Measurements from ENCODE around the gene TOM1. TPM values are rescaled to one million over a fixed set of nuclear protein-coding genes. Genes with fewer than 3 reads are reported as not detected.
A peak's percentile ranks its signal among the peaks of the same experiment; 100 is the strongest.
"Not testable (repeated sequence)": the region's sequence is repeated elsewhere in the genome, so short reads cannot be mapped to it uniquely, and the experiment has no call there.

TOM1 gene
- total RNA-seq, 1 donor from 2014 or later: 47.9 TPM

DNA sequence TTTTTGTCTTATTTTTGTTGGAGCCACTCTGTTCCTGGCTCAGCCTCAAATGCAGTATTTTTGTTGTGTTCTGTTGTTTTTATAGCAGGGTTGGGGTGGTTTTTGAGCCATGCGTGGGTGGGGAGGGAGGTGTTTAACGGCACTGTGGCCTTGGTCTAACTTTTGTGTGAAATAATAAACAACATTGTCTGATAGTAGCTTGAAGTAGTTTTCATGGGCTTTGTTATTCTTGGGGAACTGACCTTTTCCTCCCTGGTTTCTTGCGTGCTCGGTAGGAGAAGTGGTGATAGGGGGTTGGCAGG lies 94.3 kb downstream of the TOM1 start:
- TF ChIP-seq CTCF (IDR thresholded peaks at IDR 0.05): no peak
- no peak overlapping the region for H3K27ac Mint-ChIP-seq (ENCODE audit: unreplicated experiment)
- H3K27me3 Mint-ChIP-seq (ENCODE audit: low read depth): no peaks in the 10 kb centered on the region
- H3K4me3 Mint-ChIP-seq (ENCODE audit: unreplicated experiment): no peak overlapping the region
- DNase-seq (ENCODE audit: low spot score): no peak
- peaks cover 5% of the 10 kb centered on the region for H3K4me1 Mint-ChIP-seq (ENCODE audit: low read depth)
- no peaks in the 10 kb centered on the region for H3K9me3 Mint-ChIP-seq (ENCODE audit: low read depth)
- H3K36me3 Mint-ChIP-seq (ENCODE audit: low read depth): peaks cover 7% of the 10 kb centered on the region

GRCh38 chr22:35394810-35395563 lies 95.3 kb downstream of the TOM1 start:
- Mint-ChIP-seq H3K27ac (ENCODE audit: unreplicated experiment) (no peak overlapping the region), H3K9me3 (ENCODE audit: low read depth) (no peaks in the 10 kb centered on the region), H3K4me1 (ENCODE audit: low read depth) (peaks cover 12% of the 10 kb centered on the region), H3K4me3 (ENCODE audit: unreplicated experiment) (no peak overlapping the region), H3K27me3 (ENCODE audit: low read depth) (no peaks in the 10 kb centered on the region), H3K36me3 (ENCODE audit: low read depth) (peaks cover 7% of the 10 kb centered on the region)
- no peak for DNase-seq (ENCODE audit: low spot score)
- TF ChIP-seq CTCF (IDR thresholded peaks at IDR 0.05): no peak

- H3K4me3 Mint-ChIP-seq (ENCODE audit: unreplicated experiment); DNase-seq (ENCODE audit: low spot score); H3K27ac Mint-ChIP-seq (ENCODE audit: unreplicated experiment); H3K36me3 Mint-ChIP-seq (ENCODE audit: low read depth); H3K9me3 Mint-ChIP-seq (ENCODE audit: low read depth); H3K27me3 Mint-ChIP-seq (ENCODE audit: low read depth): not testable (repeated sequence)
- H3K4me1 Mint-ChIP-seq (ENCODE audit: low read depth): peaks cover 20% of the 10 kb centered on the region
Measured at GRCh38 chr22:35396622-35397021, 96.9 kb downstream of the TOM1 start.

DNA sequence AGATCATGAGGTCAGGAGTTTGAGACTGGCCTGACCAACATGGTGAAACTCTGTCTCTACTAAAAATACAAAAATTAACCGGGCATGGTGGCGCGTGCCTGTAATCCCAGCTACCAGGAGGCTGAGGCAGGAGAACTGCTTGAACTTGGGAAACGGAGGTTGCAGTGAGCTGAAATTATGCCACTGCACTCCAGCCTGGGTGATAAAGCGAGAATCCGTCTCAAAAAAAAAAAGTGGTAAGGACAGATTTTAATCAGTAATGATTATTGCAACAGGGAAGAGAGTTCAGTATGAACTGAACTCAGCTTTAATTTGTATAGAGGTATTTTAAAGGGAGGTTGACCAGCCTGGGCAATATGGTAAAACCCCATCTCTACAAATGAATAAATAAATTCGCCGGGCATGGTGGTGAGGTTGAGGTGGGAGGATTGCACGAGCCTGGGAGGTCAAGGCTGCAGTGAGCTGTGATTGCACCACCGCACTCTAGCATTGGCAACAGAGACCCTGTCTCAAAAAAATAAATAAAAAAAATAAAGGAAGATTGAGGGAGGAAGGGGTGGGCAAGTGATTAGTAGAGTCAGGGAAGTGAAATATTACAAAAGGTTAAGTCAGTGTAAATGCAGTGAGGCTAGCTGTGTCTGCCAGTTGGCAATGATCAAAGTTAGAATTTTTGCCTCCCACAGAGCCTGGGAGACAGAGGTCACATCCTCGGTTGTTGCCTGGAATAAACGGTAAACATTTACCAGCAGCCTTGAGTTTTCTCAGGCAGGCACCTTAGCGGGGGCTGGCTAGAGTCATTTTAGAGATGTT lies 97.6 kb downstream of the TOM1 start:
- DNase-seq (ENCODE audit: low spot score): no peak
- H3K36me3 Mint-ChIP-seq (ENCODE audit: low read depth): peaks cover 6% of the 10 kb centered on the region
- H3K9me3 Mint-ChIP-seq (ENCODE audit: low read depth): no peaks in the 10 kb centered on the region
- H3K27ac Mint-ChIP-seq (ENCODE audit: unreplicated experiment): no peak overlapping the region
- TF ChIP-seq CTCF (IDR thresholded peaks at IDR 0.05): no peak
- no peak overlapping the region for H3K4me3 Mint-ChIP-seq (ENCODE audit: unreplicated experiment)
- H3K27me3 Mint-ChIP-seq (ENCODE audit: low read depth): no peaks in the 10 kb centered on the region
- H3K4me1 Mint-ChIP-seq (ENCODE audit: low read depth): peaks cover 21% of the 10 kb centered on the region

Small RNA genes within 50 kb of the gene (microRNA-seq; reads per million reads assigned to microRNA genes)
- gene MIR3909 (ENCODE audit: borderline number of aligned reads) (9.4 reads per million, percentile 21 among the genes with 10 or more reads in this experiment), gene MIR6069 (ENCODE audit: borderline number of aligned reads) (not detected)

Other genes with a start within 250 kb of the TOM1 start
- not detected in 3 replicates for gene ISX, start 233.7 kb upstream of the TOM1 start, total RNA-seq
- gene HMGXB4, start 42.4 kb upstream of the TOM1 start, total RNA-seq: 18.0 to 22.1 TPM (median 18.9 TPM) in 3 replicates
- 1.9 to 9.4 TPM (median 8.8 TPM) in 3 replicates for gene HMOX1, start 81.2 kb downstream of the TOM1 start, total RNA-seq
- 13.3 to 49.6 TPM (median 14.4 TPM) in 3 replicates for gene MCM5, start 100.2 kb downstream of the TOM1 start, total RNA-seq
- 0.27 to 0.28 TPM in 2 of 3 replicates, not detected in the other for gene RASD2, start 240.9 kb downstream of the TOM1 start, total RNA-seq

Data from chondrocyte (in vitro differentiated cells).